NCI-H1694 (cell line): Measurements from ENCODE around the gene LIN37.

Experiments used
- DNase-seq: peaks from one replicate; lab custom pipeline; 2025; lab: John Stamatoyannopoulos, UW

The LIN37 gene, protein sequence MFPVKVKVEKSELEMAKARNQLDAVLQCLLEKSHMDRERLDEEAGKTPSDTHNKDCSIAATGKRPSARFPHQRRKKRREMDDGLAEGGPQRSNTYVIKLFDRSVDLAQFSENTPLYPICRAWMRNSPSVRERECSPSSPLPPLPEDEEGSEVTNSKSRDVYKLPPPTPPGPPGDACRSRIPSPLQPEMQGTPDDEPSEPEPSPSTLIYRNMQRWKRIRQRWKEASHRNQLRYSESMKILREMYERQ

DNA sequence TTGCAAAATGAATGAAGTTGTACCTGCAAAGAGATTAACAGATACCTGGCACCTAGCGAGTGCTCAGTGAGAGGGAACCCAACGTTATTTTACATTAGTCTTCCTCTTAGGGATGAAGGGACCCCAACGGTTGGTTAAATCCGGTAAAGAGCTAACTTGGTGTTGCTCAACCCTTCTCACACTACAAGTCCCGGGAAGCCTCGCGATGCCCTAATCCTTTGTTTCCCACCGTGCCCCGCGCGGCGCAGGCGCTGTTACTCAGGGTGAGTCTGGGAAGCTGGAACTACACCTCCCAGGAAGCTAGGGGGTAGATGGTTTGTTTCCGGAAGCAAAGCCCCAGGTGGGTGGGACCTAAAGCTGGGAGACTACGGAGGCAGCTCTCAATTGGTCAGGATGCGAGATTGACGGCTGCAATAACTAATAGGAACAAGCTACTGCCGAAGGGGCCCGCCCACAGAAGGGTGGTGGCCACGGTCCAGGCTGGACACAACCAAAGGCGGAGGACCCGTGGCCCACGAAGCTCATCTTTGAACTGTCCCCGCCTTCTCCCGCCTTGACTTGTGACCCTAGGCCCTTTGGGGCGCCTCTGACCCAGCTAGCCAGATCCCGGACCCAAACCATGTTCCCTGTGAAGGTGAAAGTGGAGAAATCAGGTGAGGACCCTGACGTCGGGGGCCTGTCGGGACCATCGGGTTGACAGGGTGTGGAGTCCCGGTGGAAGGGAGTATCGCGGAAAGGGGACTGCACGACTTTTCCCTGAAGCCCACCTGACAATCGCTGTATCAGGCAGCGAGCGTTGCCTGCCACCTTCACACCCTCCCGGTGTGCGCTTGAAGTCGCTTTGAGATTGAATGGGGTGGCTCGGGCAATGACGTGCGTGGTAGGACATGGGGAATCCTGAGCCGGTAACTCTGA is at the start of gene LIN37:
Gene LIN37 (plus strand): TSS at position 471 of the 915 bp plus-strand sequence. CDS start 149 bp downstream, at position 620.
- peak; percentile 99 for DNase-seq

DNA sequence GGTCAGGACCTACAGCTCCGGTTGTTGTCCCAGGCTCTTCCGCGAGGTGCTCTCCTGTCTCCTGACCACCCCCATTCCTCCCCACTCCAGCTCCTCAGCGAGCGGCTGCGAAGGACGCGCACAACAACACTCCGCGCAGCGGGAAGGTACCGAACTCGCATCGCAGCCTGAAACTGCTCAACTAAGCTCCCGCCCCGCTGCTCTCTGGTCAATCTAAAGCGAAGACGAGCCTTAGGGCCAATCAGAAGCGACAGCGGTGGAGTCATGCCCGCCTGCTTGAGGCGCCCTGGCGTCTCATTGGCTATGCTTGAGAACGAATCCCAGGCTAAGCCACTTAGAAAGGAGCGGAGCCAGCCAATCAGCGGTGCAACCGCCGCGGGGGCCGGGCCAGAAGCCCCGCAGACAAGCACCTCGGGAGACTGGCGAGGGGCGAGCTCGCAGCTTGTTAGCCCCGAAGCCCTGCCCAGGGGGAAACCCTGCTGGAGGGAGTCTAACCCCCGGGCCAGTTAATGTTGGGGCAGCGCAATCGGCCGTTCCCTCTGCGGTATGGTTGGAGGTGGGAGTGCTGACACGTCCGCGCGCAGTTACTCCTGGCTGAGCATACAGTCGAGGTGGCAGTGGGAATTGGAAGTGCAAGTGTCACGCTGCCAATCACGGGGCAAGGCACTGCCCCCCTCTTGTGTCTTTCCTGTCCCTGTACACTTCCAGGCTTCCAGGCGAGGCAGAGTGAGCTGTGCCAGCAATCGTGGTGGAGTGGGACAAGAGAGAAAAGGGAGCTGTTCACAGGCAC is 46.0 kb upstream of the LIN37 start:
- DNase-seq: peak; percentile 98

DNA sequence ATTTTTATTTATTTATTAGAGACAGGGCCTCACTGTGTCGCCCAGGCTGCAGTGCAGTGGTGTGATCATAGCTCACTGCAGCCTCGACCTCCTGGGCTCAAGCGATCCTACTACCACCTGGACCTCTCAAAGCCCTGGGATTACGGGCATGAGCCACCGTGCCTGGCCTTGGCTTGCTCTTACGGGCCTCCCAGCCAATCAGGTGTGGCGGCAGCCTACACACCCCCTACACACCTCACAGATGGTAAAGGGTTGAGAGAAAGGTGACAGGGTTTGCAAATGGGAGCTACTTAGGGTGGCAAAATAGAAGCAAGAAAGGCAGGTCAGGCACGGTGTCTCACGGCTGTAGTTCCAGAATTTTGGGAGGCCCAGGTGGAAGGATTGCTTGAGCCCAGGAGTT is 45.0 kb upstream of the LIN37 start:
- DNase-seq: no peak

DNA sequence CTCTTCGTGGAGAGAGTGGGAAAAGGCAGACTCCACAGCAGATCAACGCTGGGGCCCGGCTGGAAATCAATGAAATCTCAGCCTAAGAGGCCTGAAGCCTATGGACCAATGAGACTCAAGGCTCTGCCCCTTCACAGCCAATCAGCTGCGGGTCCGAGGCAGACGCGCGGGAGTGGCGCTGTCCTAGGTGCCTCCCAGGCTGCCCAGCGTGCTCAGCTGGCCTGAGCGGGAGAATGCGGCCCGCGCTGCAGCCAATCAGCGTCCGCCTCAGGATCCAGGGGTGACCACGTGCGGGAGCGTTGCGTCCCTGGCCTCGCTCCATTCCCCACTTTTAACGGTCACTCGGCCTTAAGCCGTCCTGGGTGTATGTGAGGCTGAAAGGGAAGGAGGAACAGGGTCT is 44.2 kb upstream of the LIN37 start, which contains the start of gene ZBTB32:
Gene ZBTB32 (plus strand): TSS at position 341 of the 400 bp plus-strand sequence. CDS start 10,069 bp downstream, outside the sequence.
- DNase-seq: no peak

DNA sequence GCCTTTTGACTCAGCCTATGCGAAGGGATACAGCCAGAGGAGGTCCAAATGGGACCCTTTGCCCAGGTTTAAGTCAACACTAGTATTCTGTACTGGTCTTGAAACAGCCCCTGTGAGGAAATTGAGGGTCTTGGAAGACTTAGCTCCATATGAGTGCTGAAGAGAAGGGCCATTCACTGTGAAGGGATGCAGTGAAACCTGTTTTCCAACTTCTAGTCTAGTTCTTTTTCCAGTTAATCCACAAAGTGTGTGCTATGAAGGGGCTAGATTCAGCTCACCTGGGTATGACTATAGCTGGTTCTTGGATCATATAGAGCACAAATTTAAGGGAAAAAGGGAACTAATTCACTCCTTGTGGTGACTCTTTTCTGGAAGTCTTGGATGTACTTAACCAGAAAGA is 40.0 kb upstream of the LIN37 start:
- no peak for DNase-seq

DNA sequence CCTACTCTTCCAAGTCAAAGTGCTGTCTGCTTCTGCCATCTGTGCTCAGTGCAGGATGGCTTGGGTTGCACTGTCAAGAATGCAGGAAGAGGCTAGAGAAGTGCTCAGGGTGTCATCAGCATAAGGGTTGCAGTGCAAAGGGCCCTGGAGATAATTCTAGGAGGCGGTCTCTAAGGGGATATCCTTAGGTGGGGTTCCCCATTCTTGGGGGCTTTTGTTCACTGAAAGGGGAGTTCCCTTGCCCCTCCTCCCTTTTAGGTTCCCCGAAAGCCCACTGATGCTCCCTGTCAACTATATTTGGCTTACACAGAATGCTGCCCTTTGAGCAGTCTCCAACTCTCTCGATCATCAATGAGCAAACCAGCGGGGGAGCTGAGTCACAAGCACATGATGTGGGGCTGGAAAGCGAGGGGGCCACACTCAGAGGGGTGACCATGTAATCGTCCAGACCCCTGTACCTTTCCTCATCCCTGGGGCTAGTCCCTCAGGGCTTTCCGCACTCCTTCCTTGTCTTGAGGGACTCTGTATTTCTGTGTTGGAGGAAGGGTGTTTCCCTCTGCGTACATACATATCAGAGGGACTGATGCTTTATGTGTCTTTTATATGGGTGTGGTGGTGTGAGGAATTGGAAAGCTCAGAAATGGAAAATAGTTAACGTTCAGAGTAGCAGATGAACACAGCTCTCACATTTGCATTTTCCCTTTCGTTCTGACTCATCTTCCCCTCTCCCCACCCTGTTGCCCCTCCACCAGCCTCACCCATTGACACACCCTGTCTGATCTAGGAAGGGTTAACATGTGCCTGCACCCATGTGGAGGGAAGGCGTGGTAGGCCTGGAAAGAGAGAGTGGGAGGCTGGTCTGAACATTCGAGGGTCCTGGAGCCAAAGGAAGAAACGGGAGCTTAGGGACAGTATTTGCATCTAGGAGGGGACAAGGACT is 37.3 kb upstream of the LIN37 start:
- DNase-seq: no peak

DNA sequence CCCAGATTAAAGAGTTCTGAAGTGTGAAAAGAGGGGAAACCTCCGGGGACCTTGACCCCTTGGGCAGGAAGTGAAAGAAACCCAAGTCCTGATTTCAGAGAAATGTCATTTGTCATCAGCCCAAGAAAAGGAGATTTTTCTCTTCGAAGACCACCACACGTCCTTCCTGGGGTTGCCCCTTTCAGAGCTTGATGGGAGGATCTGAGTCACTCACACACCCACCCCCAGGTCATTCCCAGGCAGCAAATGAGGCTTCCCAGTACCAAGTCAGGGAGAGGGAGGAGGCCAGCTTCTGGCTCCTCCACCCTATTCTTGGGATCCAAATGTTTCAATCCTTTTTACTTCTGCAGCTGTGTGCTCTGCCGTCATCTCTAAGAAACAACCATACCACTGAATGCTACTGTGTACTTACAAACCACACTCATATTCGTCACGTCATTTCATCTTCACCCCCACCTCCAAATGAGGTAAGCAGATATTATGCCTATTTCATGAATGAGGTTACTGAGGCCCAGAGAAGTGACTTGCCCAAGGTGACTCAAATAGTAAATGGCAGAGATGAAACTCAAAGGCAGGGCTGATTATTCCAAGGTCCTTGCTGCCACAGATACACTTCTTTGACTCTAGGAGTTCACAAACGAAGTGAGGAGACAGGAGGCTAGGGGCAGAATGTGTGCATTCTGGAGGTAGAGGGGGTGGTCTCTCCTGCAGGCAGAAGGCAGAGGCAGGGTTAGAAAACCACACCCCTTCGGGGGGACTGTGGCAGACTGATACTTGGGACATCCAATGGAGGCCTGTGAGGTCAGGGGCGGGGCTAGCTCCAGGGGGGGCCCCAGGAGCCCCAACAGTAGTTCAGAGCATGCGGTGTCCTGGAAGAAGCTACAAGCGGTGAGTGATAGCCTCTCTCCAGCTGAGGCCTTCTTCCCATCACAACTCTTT is 35.5 kb upstream of the LIN37 start:
- DNase-seq: no peak

DNA sequence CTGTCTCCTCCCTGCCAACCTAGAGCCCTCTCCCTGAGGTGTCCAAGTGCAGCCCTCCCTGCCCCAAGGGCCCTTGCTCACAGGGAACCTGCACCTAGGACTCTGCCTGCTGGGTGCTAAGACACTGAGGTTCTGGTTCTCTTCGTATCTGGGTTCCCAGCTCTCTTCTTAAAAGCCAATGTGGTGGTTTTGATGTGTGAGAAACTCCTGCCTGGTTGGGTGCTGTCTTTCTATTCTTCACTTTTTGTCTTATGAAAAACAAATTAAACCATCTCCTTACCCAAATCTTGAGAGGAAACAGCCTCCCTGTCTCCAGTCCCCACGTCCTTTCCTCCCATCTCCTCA is 34.9 kb upstream of the LIN37 start:
- DNase-seq: no peak

DNA sequence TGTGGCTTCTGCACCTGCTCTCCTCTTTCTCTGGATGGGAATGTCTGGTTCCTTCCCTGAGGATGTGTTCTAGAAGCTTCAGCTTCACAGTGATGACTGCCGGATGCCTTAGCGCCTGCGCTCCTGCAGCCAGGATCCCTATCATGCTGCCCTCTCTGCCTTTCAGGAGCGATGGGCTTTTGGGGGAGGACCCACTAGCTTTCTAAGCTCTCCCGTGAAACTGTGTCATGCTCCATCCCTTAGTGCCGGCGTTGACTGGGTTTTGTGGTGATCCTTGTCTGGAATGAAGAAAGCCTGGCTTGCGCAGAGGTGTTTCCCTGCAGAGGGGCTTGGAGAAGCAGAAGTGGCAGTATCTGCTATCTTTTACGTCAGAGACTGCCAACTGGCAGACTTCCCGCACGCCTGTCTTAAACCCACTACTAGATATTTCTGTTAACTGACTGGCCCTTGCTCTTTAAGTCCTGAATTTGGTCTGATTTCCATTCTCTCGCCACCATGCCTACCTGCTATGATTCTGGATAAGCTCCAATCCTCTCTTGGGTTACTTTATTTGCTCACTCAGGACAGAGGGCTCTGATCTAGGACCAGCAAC is 34.4 kb upstream of the LIN37 start:
- DNase-seq: no peak

DNA sequence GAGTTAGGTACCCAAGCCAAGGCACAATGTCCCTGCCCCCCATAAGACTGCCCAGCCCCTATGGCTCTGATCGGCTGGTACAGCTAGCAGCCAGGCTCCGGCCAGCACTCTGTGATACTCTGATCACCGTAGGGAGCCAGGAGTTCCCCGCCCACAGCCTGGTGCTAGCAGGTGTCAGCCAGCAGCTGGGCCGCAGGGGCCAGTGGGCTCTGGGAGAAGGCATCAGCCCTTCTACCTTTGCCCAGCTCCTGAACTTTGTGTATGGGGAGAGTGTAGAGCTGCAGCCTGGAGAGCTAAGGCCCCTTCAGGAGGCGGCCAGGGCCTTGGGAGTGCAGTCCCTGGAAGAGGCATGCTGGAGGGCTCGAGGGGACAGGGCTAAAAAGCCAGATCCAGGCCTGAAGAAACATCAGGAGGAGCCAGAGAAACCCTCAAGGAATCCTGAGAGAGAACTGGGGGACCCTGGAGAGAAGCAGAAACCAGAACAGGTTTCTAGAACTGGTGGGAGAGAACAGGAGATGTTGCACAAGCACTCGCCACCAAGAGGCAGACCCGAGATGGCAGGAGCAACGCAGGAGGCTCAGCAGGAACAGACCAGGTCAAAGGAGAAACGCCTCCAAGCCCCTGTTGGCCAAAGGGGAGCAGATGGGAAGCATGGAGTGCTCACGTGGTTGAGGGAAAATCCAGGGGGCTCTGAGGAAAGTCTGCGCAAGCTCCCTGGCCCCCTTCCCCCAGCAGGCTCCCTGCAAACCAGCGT is 33.6 kb upstream of the LIN37 start:
- no peak for DNase-seq

DNA sequence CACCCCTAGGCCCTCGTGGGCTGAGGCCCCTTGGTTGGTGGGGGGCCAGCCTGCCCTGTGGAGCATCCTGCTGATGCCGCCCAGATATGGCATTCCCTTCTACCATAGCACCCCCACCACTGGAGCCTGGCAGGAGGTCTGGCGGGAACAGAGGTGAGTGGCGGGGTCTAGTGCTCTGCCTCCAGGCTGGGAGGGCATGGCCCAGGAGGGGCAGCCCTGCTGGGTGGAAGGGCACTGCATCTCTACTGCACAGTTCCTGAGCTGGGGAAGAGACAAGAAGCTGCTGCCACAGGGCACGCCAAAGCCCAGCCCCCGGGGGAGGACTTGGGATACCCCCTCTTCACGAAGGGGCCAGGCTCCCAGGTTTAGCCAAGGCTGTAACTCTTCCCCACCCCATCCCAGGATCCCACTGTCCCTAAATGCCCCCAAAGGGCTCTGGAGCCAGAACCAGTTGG is 33.0 kb upstream of the LIN37 start:
- DNase-seq: no peak

DNA sequence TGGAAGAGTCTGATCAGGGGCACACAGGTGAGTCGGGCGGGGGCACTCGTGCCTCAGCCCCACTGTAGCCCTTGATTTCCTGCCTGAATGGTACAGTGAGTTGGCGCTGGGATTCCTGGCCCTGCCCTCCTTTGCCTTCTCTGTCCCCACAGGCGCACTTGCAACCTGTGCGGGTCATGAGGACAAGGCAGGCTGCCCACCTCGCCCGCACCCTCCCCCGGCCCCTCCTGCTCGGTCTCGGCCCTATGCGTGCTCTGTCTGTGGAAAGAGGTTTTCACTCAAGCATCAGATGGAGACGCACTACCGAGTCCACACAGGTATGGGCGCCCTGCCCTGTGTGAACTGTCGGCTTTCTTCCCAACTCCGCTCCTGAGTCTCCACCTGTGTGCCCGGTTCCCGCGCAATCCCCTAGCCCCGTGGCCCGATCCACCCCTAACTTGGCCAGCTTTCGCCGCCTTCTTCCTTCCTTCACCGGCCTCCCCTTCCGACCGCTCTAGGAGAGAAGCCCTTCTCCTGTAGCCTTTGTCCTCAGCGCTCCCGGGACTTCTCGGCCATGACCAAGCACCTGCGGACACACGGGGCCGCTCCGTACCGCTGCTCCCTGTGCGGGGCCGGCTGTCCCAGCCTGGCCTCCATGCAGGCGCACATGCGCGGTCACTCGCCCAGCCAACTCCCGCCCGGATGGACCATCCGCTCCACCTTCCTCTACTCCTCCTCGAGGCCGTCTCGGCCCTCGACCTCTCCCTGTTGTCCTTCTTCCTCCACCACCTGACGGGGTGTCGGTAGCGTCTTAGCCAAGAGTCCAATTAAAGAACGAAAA is 32.2 kb upstream of the LIN37 start:
- DNase-seq: no peak

DNA sequence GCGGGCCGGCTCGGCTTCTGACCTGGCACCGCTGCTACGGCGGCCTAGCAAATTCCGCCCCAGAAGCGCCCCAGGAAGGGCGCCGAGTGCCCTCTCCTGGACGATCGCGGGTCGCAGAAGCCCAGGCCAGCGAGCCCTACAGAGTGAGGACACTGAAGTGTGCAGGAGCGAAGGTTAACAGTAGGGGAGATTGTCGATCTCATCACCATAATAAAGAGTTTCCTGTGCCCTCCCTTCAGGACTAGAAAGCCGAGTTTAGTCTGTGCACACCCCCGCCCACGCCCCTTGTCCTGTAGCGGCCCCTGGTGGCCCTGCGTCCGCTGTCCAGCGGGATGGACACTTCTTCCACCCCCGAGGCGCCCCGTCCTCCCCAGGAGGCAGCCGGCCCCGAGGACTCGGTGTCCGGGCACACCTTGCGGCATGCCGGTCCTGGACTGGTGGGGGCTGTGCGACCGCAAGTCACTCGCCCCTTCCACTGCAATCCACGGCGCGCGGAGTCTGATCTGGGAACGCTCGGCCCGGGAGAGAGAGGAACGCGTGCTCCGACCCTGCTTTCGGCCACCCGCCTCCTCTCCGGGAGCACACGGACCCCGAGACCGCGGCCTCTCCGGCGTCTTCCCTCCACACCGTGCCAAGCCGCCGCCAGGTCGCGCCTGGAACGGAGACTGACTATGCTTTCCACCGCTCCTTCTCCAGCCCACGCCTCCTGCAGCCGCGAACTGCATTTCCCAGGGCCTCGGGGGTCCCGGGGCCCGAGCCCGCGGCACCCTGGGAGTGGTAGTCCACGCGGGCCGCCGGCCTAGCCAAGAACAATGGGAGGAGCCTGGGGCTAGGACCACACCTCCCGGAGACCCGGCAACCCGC is 31.3 kb upstream of the LIN37 start:
- peak; percentile 87 for DNase-seq

DNA sequence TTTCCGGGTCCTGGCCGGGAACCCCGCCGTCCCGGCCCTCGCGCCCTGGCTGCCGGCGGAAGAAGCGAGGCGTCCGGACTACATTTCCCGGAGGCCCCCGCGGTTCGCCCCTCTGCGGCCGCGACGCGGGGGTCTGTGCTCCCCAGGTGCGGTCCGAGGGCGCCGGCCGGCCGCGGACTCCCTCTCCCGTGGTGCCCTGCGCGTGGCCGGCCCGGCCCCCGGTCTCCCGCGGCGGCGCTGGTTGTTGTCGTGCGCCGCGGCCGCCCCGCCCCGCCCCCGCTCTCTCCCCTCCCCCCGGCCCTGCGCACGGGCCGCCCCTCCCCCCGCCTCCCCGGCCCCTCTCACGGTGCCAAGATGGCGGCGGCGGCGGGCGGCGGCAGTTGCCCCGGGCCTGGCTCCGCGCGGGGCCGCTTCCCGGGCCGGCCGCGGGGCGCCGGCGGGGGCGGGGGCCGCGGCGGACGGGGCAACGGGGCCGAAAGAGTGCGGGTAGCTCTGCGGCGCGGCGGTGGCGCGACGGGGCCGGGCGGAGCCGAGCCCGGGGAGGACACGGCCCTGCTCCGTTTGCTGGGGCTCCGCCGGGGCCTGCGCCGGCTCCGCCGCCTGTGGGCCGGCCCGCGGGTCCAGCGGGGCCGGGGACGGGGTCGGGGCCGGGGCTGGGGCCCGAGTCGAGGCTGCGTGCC is 30.6 kb upstream of the LIN37 start, which contains the start of gene KMT2B:
Gene KMT2B (plus strand): TSS at position 339 of the 680 bp plus-strand sequence. CDS start 16 bp downstream, at position 355.
- no peak for DNase-seq

DNA sequence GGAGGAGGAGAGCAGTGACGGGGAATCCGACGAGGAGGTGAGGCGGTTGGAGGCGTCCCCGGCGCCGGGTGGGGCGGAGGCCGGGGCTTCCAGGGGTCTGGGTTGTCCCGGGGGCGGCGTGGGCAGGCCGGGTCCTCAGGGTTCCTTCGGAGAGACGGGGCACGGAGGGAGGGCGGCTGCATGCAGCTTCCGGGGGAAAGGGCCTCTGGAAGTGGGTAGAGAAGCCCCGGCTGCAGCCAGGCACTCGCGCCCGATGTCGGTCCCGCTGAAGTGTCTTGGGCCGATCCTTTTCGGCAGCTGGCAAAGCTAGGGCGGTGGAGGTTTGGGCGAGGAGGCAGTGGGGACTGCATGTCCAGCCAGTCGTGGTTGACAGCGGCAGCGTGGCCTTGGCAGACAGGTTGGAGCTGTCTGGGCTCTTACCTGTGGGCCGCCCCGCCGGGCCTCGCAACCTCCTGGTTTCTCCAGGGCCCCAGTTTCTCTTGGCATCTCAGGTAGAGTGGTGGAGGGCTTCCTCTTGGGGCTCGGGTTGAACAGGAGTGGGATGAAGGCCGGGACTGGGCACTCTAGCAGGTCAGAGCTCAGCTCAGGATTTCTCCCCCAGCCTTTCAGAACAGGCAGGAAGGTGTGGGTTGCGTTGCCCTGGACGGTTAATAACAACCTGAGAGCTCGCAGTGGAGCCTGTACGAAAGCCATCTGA is 29.9 kb upstream of the LIN37 start:
- no peak for DNase-seq
